K562 (cell line): ENCODE data around the gene PRDM16. TPM values are rescaled to one million over a fixed set of nuclear protein-coding genes. Genes with fewer than 3 reads are reported as not detected.

ENCODE experiments used
- ATAC-seq: fragments of 200-7000 bp; cut with Tn5 transposase; 3 replicates; pipeline ENCODE4 v1.9.1; 2020; ENCODE audit warnings: moderate library complexity
- BruUV-seq: library from RNA; stranded (reverse); fragments of 400-500 nt; replicated peaks from 2 replicates; lab custom pipeline; 2021; lab: Mats Ljungman, UMichigan
- CTCF ChIA-PET: fragments of 300-600 bp; formaldehyde crosslinking; extraction: SDS; loops from one replicate; lab custom pipeline; 2021; ENCODE audit warnings: low intra/inter-chr PET ratio; lab: Yijun Ruan, JAX
- POLR2A ChIA-PET: fragments of 300-600, 350-650 bp; sonication (Branson Sonifier 250); formaldehyde crosslinking; extraction: SDS; loops from one replicate; lab custom pipeline; 2021; ENCODE audit warnings: antibody characterized with exemption, inconsistent platforms; lab: Yijun Ruan, JAX
- DNase-seq, 4 experiments: peaks; one replicate each; pipeline versions ENCODE4 v3.0.0 to v3.0.0-alpha.2; 2011 to 2018; ENCODE audit warnings: low spot score in 3 of 4, mixed read lengths in 3 of 4; ENCODE audit errors: extremely low read depth in 1 of 4
- FAIRE-seq: peaks from 2 replicates; lab custom pipeline; 2011; peaks lifted over from hg19 to GRCh38; lab: Jason Lieb, UNC
- H2AFZ ChIP-seq: 2 replicates; pipeline ENCODE4 v1.6.0; 2011; ENCODE audit warnings: low read depth, low read length, control low read depth, inconsistent platforms
- H3K27ac ChIP-seq: fragments of 200-600 bp; 3 replicates; pipeline ENCODE4 v1.8.0; 2011; ENCODE audit warnings: low read depth, mild to moderate bottlenecking, control low read depth, inconsistent platforms, low read length, moderate library complexity, mixed read lengths; ENCODE audit errors: extremely low read depth
- H3K27me3 ChIP-seq, 2 experiments: fragments of 300-600 bp in 1 of 2; 2 replicates in 1 of 2; 3 replicates in 1 of 2; pipeline versions ENCODE4 v1.6.0 to v1.8.0; 2011; ENCODE audit warnings: inconsistent platforms in 2 of 2, low read length in 2 of 2, mild to moderate bottlenecking in 1 of 2, mixed read lengths in 1 of 2, moderate library complexity in 1 of 2; ENCODE audit not compliant: control insufficient read depth in 2 of 2, insufficient read depth in 2 of 2
- H3K36me3 ChIP-seq: fragments of 300-600 bp; 3 replicates; pipeline ENCODE4 v1.8.0; 2011; ENCODE audit warnings: mild to moderate bottlenecking, low read length, inconsistent platforms; ENCODE audit not compliant: control insufficient read depth, insufficient read depth
- H3K4me1 ChIP-seq, 2 experiments: fragments of 200-600 bp in 1 of 2; replicated peaks in 1 of 2; 2 replicates in 1 of 2; 3 replicates in 1 of 2; pipeline versions ENCODE4 v1.5.1 to v1.8.0; 2011; ENCODE audit warnings: inconsistent platforms in 2 of 2, low read length in 2 of 2, mild to moderate bottlenecking in 1 of 2, mixed read lengths in 1 of 2, moderate library complexity in 1 of 2; ENCODE audit not compliant: control insufficient read depth in 2 of 2, insufficient read depth in 2 of 2
- H3K4me2 ChIP-seq: 2 replicates; pipeline ENCODE4 v1.6.1; 2011; ENCODE audit warnings: low read length, control low read depth, inconsistent platforms, mixed read lengths; ENCODE audit not compliant: insufficient read depth
- H3K4me3 ChIP-seq: fragments of 200-600 bp; sonication (generic), shearing (Covaris generic); 2 replicates; pipeline ENCODE4 v1.5.1; 2016; ENCODE audit warnings: control low read depth, inconsistent platforms
- H3K79me2 ChIP-seq: fragments of 200-600 bp; 3 replicates; pipeline ENCODE4 v1.8.0; 2011; ENCODE audit warnings: low read length, inconsistent platforms; ENCODE audit not compliant: control insufficient read depth, insufficient read depth
- H3K9ac ChIP-seq, 2 experiments: 2 replicates each; pipeline versions ENCODE4 v1.6.0 to v1.6.1; 2011; ENCODE audit warnings: low read depth in 2 of 2, low read length in 2 of 2, control low read depth in 1 of 2, inconsistent platforms in 1 of 2, mild to moderate bottlenecking in 1 of 2, mixed read lengths in 1 of 2; ENCODE audit not compliant: insufficient read depth in 1 of 2
- H3K9me1 ChIP-seq: one replicate; pipeline ENCODE4 v1.6.0; 2011; ENCODE audit warnings: inconsistent platforms, mild to moderate bottlenecking, low read length, moderate library complexity; ENCODE audit not compliant: control insufficient read depth, insufficient read depth
- H3K9me3 ChIP-seq: replicated peaks from 2 replicates; pipeline ENCODE4 v1.5.1; 2011; ENCODE audit warnings: low read depth, low read length, inconsistent platforms; ENCODE audit not compliant: control insufficient read depth, insufficient read depth
- H4K20me1 ChIP-seq: replicated peaks from 2 replicates; pipeline ENCODE4 v1.6.1; 2011; ENCODE audit warnings: low read length, inconsistent platforms, mixed read lengths; ENCODE audit not compliant: control insufficient read depth, insufficient read depth
- FIP1L1 ChIP-seq: fragments of 200-400 bp; formaldehyde crosslinking; IDR thresholded peaks from 2 replicates; pipeline ENCODE4 v1.6.1; 2018; ENCODE audit warnings: mild to moderate bottlenecking, low read depth, low read length; ENCODE audit not compliant: poor library complexity, severe bottlenecking
- FOXK2 ChIP-seq, 2 experiments: fragments of 450-650 bp; IDR thresholded peaks in 1 of 2; conservative IDR thresholded peaks in 1 of 2; 2 replicates each; pipeline ENCODE4 v1.6.1; 2016; ENCODE audit warnings: low read depth in 2 of 2, mild to moderate bottlenecking in 1 of 2
- HMG20B ChIP-seq: fragments of 250-450 bp; sonication (Bioruptor Pico); IDR thresholded peaks from 2 replicates; pipeline ENCODE4 v1.5.0; 2021; ENCODE audit warnings: mild to moderate bottlenecking
- PHF21A ChIP-seq: fragments of 450-650 bp; IDR thresholded peaks from 2 replicates; pipeline ENCODE4 v1.6.1; 2017; ENCODE audit warnings: low read depth, borderline replicate concordance
- ZNF609 ChIP-seq: sonication (generic); formaldehyde crosslinking; IDR thresholded peaks from 2 replicates; pipeline ENCODE4 v1.8.1; 2023; ENCODE audit warnings: missing genetic modification reagents, mild to moderate bottlenecking, borderline replicate concordance
- WGBS: fragments of 100-300 bp; shearing (Covaris generic); methylation state at CpG from one replicate; pipeline ENCODE4 v1.1.6; 2016; ENCODE audit warnings: low coverage, mixed read lengths; ENCODE audit not compliant: insufficient coverage; ENCODE audit errors: missing lambda C conversion rate; 5-methylcytosine and 5-hydroxymethylcytosine counted together
- in situ Hi-C: fragments of 300-500 bp; cut with MboI; formaldehyde crosslinking; loops from 4 replicates; pipeline ENCODE4 v1.15.0; 2018; ENCODE audit warnings: inconsistent platforms, mixed read lengths
- intact Hi-C: fragments of 100-400 bp; cut with micrococcal nuclease; formaldehyde crosslinking; loops from 2 replicates; pipeline ENCODE4 v1.14.2; 2022
- polyA plus RNA-seq, 8 experiments: library from polyadenylated mRNA; depleted of rRNA in 4 of 8; stranded (reverse) in 5 of 8; unstranded in 3 of 8; fragments of >200 nt; fragmentation: Nextera tagmentation in 2 of 8; fragmentation: Illumina TruSeq in 1 of 8; extraction: Ambion mirVana in 2 of 8; extraction: Trizol in 1 of 8; gene quantifications; 2 replicates each; pipeline versions ENCODE4 v1.2.1 to v1.2.3, GENCODE V29; 2011 to 2014; ENCODE audit warnings: inconsistent platforms in 1 of 8, missing spikeins in 1 of 8
- total RNA-seq, 7 experiments: library from RNA; depleted of rRNA in 6 of 7; stranded (reverse); fragments of >200 nt in 6 of 7; fragmentation: Illumina TruSeq in 2 of 7; extraction: Trizol in 2 of 7; gene quantifications; 2 replicates each; pipeline versions ENCODE4 v1.2.1 to v1.2.3, GENCODE V29; 2011 to 2021; ENCODE audit warnings: low replicate concordance in 1 of 7
- TF ChIP-seq, protein P1 (sequence below): sonication (generic); formaldehyde crosslinking; IDR thresholded peaks from 2 replicates; pipeline ENCODE4 v1.8.1; 2022; ENCODE audit warnings: missing genetic modification reagents

Gene PRDM16
- total and polyA plus RNA-seq, 9 of the 15 experiments (the other 6 are each of a cell fraction or from before 2014, with no cell fraction given) = 0.10 to 0.27 TPM; not detected in 7

GRCh38 chr1:3332043-3332442 is 263.0 kb downstream of the PRDM16 start:
- ATAC-seq = no peak
- BruUV-seq = no TSS peak
- no peak overlapping the region for H3K4me3 ChIP-seq
- in situ Hi-C loops = no loop called here
- no peak for TF ChIP-seq PHF21A
- no peak for TF ChIP-seq ZNF609 (CRISPR knock-in tag)
- TF ChIP-seq FIP1L1 = no peak
- TF ChIP-seq HMG20B (CRISPR knock-in tag) = no peak
- TF ChIP-seq FOXK2 (conservative IDR thresholded peaks at IDR 0.05 in 1 of 2, IDR thresholded peaks at IDR 0.05 in 1 of 2; ENCODE audit: low read depth in 2 of 2) = no peak
- TF ChIP-seq, protein P1, sequence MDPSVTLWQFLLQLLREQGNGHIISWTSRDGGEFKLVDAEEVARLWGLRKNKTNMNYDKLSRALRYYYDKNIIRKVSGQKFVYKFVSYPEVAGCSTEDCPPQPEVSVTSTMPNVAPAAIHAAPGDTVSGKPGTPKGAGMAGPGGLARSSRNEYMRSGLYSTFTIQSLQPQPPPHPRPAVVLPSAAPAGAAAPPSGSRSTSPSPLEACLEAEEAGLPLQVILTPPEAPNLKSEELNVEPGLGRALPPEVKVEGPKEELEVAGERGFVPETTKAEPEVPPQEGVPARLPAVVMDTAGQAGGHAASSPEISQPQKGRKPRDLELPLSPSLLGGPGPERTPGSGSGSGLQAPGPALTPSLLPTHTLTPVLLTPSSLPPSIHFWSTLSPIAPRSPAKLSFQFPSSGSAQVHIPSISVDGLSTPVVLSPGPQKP (CRISPR knock-in tag) = no peak
- TF ChIP-seq, all 486 proteins: peak for 0
- POLR2A ChIA-PET = no interaction called here
- Histone ChIP-seq H4K20me1 (peaks cover 4% of the 10 kb centered on the region), H3K36me3 (no peaks in the 10 kb centered on the region), H3K4me1 (peaks cover 0 to 3% of the 10 kb centered on the region in 2 experiments; a peak in 1 of 5 replicates), H3K27me3 (peaks cover 0 to 14% of the 10 kb centered on the region in 2 experiments; a peak in 1 of 5 replicates), H3K79me2 (no peaks in the 10 kb centered on the region), H3K9ac (no peak overlapping the region; a peak in 1 of 4 replicates), H2AFZ (no peak overlapping the region), H3K4me2 (no peak overlapping the region), H3K27ac (no peak overlapping the region), H3K9me3 (peaks cover 8% of the 10 kb centered on the region; the same call in 1 of the 2 replicates), H3K9me1 (no peaks in the 10 kb centered on the region)
- WGBS = 3% methylated on average over 15 of the region's 18 CpGs
- FAIRE-seq (no peak), DNase-seq (no peak)
- CTCF ChIA-PET = no interaction called here
- intact Hi-C loops = no loop called here
